Measurements from ENCODE around the gene TCERG1L. TPM values are rescaled to one million over a fixed set of nuclear protein-coding genes. Genes with fewer than 3 reads are reported as not detected.

Gene TCERG1L
- total and polyA plus RNA-seq, 9 of the 15 experiments (the other 6 are each of a cell fraction or from before 2014, with no cell fraction given): not detected

DNA sequence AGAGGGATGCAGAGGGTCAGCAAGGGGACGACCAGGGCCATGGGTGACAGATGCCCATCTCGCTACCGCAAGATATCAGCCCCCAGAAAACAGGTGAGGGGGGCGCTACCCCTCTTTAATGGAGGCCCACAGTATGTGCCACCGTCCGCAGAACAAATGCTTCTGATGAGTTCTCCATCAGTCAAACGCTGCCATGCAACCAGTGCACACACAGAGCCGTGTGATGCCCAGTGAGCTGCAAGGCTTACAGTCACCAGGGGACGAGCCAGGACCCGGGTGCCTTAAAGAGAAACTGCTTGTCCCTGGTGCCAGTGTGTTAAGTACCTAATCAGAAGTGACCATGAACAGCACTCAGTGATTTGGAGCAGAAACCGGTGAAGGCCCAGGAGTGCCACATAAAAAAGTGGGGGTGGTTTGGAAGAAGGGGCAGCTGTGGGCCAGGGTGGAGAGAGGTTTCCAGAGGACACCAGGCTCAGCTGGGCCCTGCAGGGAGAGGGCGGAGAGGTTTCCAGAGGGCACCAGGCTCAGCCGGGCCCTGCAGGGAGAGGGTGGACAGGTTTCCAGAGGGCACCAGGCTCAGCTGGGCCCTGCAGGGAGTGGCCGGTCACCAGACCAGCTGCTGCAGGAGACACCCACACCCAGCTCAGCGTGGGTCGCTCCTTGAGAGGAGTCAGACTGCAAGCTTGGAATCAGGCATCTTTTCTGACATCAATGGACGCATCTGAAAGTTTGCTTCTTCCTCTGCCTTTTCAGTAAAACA, 50.9 kb downstream of the TCERG1L start:
- TF ChIP-seq, protein P1, sequence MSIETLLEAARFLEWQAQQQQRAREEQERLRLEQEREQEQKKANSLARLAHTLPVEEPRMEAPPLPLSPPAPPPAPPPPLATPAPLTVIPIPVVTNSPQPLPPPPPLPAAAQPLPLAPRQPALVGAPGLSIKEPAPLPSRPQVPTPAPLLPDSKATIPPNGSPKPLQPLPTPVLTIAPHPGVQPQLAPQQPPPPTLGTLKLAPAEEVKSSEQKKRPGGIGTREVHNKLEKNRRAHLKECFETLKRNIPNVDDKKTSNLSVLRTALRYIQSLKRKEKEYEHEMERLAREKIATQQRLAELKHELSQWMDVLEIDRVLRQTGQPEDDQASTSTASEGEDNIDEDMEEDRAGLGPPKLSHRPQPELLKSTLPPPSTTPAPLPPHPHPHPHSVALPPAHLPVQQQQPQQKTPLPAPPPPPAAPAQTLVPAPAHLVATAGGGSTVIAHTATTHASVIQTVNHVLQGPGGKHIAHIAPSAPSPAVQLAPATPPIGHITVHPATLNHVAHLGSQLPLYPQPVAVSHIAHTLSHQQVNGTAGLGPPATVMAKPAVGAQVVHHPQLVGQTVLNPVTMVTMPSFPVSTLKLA (conservative IDR thresholded peaks at IDR 0.05): no peak
- TF ChIP-seq ZHX1 (conservative IDR thresholded peaks at IDR 0.05; ENCODE audit: low read length) (no peak), ZNF217 (CRISPR knock-in tag; IDR thresholded peaks at IDR 0.05) (no peak), ZNF175 (CRISPR knock-in tag; IDR thresholded peaks at IDR 0.05; ENCODE audit: low read depth) (no peak), FOXM1 (IDR thresholded peaks at IDR 0.05; ENCODE audit: low read depth) (no peak), FOXM1 (CRISPR knock-in tag; IDR thresholded peaks at IDR 0.05; ENCODE audit: low read depth) (no peak)
- Histone ChIP-seq H3K27me3 (ENCODE audit: control insufficient read depth in 2 of 2, insufficient read depth in 2 of 2, low read length in 2 of 2) (peaks cover 0 to 8% of the 10 kb centered on the region in 2 experiments; a peak in 1 of 5 replicates), H3K79me2 (ENCODE audit: control insufficient read depth, insufficient read depth, low read length) (no peaks in the 10 kb centered on the region), H3K9me1 (ENCODE audit: control insufficient read depth, insufficient read depth, low read length) (no peaks in the 10 kb centered on the region), H3K4me2 (ENCODE audit: insufficient read depth, low read length) (no peak overlapping the region), H2AFZ (ENCODE audit: low read depth, low read length) (no peak overlapping the region), H4K20me1 (replicated peaks; ENCODE audit: control insufficient read depth, insufficient read depth, low read length) (no peaks in the 10 kb centered on the region), H3K4me3 (no peak overlapping the region), H3K36me3 (ENCODE audit: control insufficient read depth, insufficient read depth, low read length) (no peaks in the 10 kb centered on the region), H3K9ac (ENCODE audit: insufficient read depth in 1 of 2, low read depth in 2 of 2, low read length in 2 of 2) (no peak overlapping the region), H3K9me3 (replicated peaks; ENCODE audit: control insufficient read depth, insufficient read depth, low read depth, low read length) (no peaks in the 10 kb centered on the region), H3K27ac (ENCODE audit: extremely low read depth, low read depth, low read length) (no peak overlapping the region), H3K4me1 (replicated peaks in 1 of 2; ENCODE audit: control insufficient read depth in 2 of 2, insufficient read depth in 2 of 2, low read length in 2 of 2) (no peaks in the 10 kb centered on the region)
- CTCF ChIA-PET (ENCODE audit: low intra/inter-chr PET ratio): no interaction called here
- POLR2A ChIA-PET: interaction anchor here (0.8 kb wide), 2 partner anchors 12 to 309 kb away, joined by 3 read pairs; no protein-coding TSS in a partner anchor
- no TSS peak for BruUV-seq (replicated peaks)
- in situ Hi-C loops (cut with MboI) (no loop called here), intact Hi-C loops (cut with micrococcal nuclease) (no loop called here)
- ATAC-seq (no peak), FAIRE-seq (no peak), DNase-seq (ENCODE audit: extremely low read depth in 1 of 4, low spot score in 3 of 4) (no peak)
- WGBS (ENCODE audit: insufficient coverage, low coverage, missing lambda C conversion rate): 0% methylated on average over 12 of the region's 17 CpGs
